ENCODE measurements around the gene SMC1A. TPM values are rescaled to one million over a fixed set of nuclear protein-coding genes. Genes with fewer than 3 reads are reported as not detected.

The SMC1A gene
- total RNA-seq, 1 donor from 2014 or later, result 51.8 TPM

DNA sequence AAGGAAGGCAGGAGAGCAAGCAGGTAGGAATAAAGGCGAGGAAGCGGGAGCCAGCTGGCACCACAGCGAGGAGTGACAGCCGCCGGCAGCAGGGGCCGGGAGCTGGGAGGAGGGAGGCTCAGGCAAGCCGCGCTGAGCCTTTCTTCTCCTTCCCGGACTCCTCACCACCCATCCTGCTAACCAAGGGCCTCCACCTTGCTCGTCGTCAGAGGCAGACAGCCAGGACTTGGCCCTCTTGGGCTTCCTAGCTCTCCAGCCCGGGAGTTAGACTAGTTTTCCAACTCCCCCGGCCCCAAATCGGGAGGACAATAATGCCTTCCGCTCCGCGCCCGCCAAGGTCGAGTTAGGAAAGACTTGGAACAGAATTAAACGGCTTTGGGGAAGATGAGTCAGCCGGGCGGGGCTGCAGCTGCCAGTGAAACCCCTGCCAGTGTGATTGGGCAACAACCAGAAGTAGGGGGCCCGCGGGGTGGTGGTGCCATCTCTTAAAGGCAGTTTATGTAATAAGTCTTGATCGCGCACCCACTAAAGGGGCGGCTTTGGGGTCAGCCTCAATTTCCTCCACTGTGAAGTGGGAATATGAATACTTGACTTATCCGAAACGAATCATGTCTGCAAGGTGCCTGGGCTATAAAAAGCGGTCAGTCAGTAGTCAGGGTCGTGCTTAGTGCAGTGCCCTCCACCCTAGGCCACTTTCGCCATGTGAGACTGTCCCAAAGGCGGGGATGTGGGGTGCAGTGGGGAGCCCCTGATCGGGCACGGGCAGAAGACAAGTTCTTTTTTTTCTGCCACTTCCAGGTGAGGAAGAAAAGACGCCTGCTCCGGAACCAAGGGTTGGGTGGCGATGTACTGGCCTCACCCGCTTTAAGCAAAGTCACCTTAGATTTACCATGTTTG is 18.4 kb upstream of the SMC1A start:
- H3K27ac ChIP-seq, result peak overlapping the region; percentile 68
- H3K9me3 ChIP-seq, result no peaks in the 10 kb centered on the region
- H3K36me3 ChIP-seq, result no peaks in the 10 kb centered on the region
- H3K4me3 ChIP-seq, result peak overlapping the region; percentile 40
- no peaks in the 10 kb centered on the region for H3K27me3 ChIP-seq
- intact Hi-C loops (cut with DNase I), result no loop called here
- ATAC-seq, result peak; percentile 46
- TF ChIP-seq CTCF (IDR thresholded peaks at IDR 0.05), result no peak
- DNase-seq, result peak; percentile 75
- H3K4me1 ChIP-seq, result no peaks in the 10 kb centered on the region

- Histone ChIP-seq H3K27ac (peak overlapping the region; percentile 68), H3K4me3 (no peak overlapping the region), H3K9me3 (no peaks in the 10 kb centered on the region), H3K4me1 (no peaks in the 10 kb centered on the region), H3K36me3 (no peaks in the 10 kb centered on the region), H3K27me3 (no peaks in the 10 kb centered on the region)
- TF ChIP-seq CTCF (IDR thresholded peaks at IDR 0.05), result no peak
- no peak for DNase-seq
- intact Hi-C loops (cut with DNase I), result no loop called here
- ATAC-seq, result no peak
Measured at GRCh38 chrX:53440101-53440500, 17.6 kb upstream of the SMC1A start.

GRCh38 chrX:53438832-53439230 is 16.4 kb upstream of the SMC1A start:
- intact Hi-C loops (cut with DNase I), result no loop called here
- H3K4me3 ChIP-seq, result no peak overlapping the region
- no peaks in the 10 kb centered on the region for H3K9me3 ChIP-seq
- no peak for DNase-seq
- no peak for ATAC-seq
- H3K36me3 ChIP-seq, result no peaks in the 10 kb centered on the region
- H3K27ac ChIP-seq, result no peak overlapping the region
- no peak for TF ChIP-seq CTCF (IDR thresholded peaks at IDR 0.05)
- H3K4me1 ChIP-seq, result no peaks in the 10 kb centered on the region
- H3K27me3 ChIP-seq, result no peaks in the 10 kb centered on the region

DNA sequence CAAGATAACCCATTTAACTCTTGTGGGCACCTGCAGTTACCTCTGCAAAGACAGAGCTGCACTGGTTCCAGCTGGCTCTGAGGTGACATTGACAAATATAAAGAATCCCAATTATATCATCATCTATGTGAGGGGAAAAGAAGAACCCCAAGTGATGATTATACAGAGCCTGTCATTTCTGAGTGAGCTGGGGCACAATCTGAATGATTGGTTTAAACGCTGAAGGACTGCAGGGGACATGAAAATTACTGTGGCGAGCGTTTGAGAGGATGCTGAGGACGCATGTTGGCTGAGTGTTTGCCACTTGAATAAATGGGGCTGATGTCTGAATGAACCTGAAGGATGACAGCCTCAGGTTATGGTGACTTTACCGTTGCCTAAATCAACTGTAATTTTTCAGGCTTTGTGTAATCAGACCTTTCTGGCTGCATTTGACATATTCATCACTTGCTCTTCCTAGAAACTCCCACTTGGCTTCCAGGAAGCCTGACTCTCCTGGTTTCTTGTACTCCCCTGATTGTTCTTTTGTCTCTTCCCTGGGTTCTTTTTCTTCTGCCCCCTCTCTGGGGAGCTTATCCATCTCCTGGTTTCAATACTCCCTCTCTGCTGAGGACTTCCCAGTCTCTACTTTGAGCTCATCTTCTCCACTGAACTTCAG is 15.8 kb upstream of the SMC1A start:
- Histone ChIP-seq H3K9me3 (no peaks in the 10 kb centered on the region), H3K27me3 (no peaks in the 10 kb centered on the region), H3K4me3 (no peak overlapping the region), H3K4me1 (no peaks in the 10 kb centered on the region), H3K27ac (no peak overlapping the region), H3K36me3 (no peaks in the 10 kb centered on the region)
- no peak for TF ChIP-seq CTCF (IDR thresholded peaks at IDR 0.05)
- intact Hi-C loops (cut with DNase I), result no loop called here
- ATAC-seq, result no peak
- DNase-seq, result no peak

GRCh38 chrX:53437206-53437605 is 14.8 kb upstream of the SMC1A start:
- ATAC-seq (no peak), DNase-seq (no peak)
- intact Hi-C loops (cut with DNase I), result no loop called here
- H3K36me3 ChIP-seq, result no peaks in the 10 kb centered on the region
- H3K27me3 ChIP-seq, result no peaks in the 10 kb centered on the region
- no peak overlapping the region for H3K4me3 ChIP-seq
- H3K27ac ChIP-seq, result no peak overlapping the region
- H3K9me3 ChIP-seq, result no peaks in the 10 kb centered on the region
- TF ChIP-seq CTCF (IDR thresholded peaks at IDR 0.05), result no peak
- no peaks in the 10 kb centered on the region for H3K4me1 ChIP-seq

Data from upper lobe of right lung (tissue), 1 donor.